MCF 10A (cell line): Measurements from ENCODE around the gene VAV2. TPM values are rescaled to one million over a fixed set of nuclear protein-coding genes. Genes with fewer than 3 reads are reported as not detected.

Experiments
- BruUV-seq: library from RNA; stranded (reverse); fragments of 400-500 nt; replicated peaks from 2 replicates; lab custom pipeline; 2021; lab: Mats Ljungman, UMichigan
- CTCF ChIA-PET: fragments of 300-600 bp; sonication (Branson Sonifier 250); formaldehyde crosslinking; extraction: SDS; loops from one replicate; lab custom pipeline; 2021; ENCODE audit warnings: antibody characterized with exemption, inconsistent platforms; lab: Yijun Ruan, JAX
- POLR2A ChIA-PET: fragments of 300-600, 350-650 bp; sonication (Branson Sonifier 250); formaldehyde crosslinking; extraction: SDS; loops from one replicate; lab custom pipeline; 2020; ENCODE audit warnings: antibody characterized with exemption, inconsistent platforms; lab: Yijun Ruan, JAX
- DNase-seq: peaks from one replicate; pipeline ENCODE4 v3.0.0-alpha.2; 2018; ENCODE audit not compliant: unreplicated experiment
- H3K27ac Mint-ChIP-seq: one replicate; pipeline ENCODE4 v1.8.0; 2022; ENCODE audit warnings: mild to moderate bottlenecking, low read depth, mixed read lengths; ENCODE audit not compliant: unreplicated experiment
- H3K27me3 Mint-ChIP-seq: one replicate; pipeline ENCODE4 v1.8.0; 2022; ENCODE audit warnings: mixed read lengths; ENCODE audit not compliant: insufficient read depth, unreplicated experiment
- H3K36me3 Mint-ChIP-seq: one replicate; pipeline ENCODE4 v1.8.0; 2022; ENCODE audit warnings: mild to moderate bottlenecking, moderate library complexity, mixed read lengths; ENCODE audit not compliant: insufficient read depth, unreplicated experiment
- H3K4me1 Mint-ChIP-seq: one replicate; pipeline ENCODE4 v1.8.0; 2022; ENCODE audit warnings: mixed read lengths; ENCODE audit not compliant: insufficient read depth, unreplicated experiment
- H3K4me3 Mint-ChIP-seq: one replicate; pipeline ENCODE4 v1.8.0; 2022; ENCODE audit warnings: mild to moderate bottlenecking, moderate library complexity, mixed read lengths; ENCODE audit not compliant: unreplicated experiment
- H3K9me3 Mint-ChIP-seq: one replicate; pipeline ENCODE4 v1.8.0; 2022; ENCODE audit warnings: mixed read lengths; ENCODE audit not compliant: unreplicated experiment
- CTCF ChIP-seq: fragments of 200-600 bp; IDR thresholded peaks from one replicate; pipeline ENCODE4 v1.8.0; 2022; ENCODE audit warnings: antibody characterized with exemption, mild to moderate bottlenecking; ENCODE audit not compliant: unreplicated experiment
- intact Hi-C: fragments of 100-400 bp; cut with micrococcal nuclease; formaldehyde crosslinking; loops from 2 replicates; pipeline ENCODE4 v1.14.1; 2022
- total RNA-seq: library from RNA; stranded (reverse); gene quantifications from 2 replicates; pipeline ENCODE4 v1.2.3, GENCODE V29; 2022

VAV2 gene
- total RNA-seq, 1 experiment from 2014 or later = 31.0 TPM

GRCh38 chr9:133771486-133772482, 220.3 kb downstream of the VAV2 start:
- intact Hi-C loops = no loop called here
- H3K36me3 Mint-ChIP-seq = peaks cover 46% of the 10 kb centered on the region
- POLR2A ChIA-PET = no interaction called here
- H3K4me3 Mint-ChIP-seq = no peak overlapping the region
- no peak for TF ChIP-seq CTCF
- CTCF ChIA-PET = interaction anchor here (0.6 to 2.0 kb wide), 4 partner anchors 9 to 48 kb away, joined by 3 to 12 read pairs (median 4); no protein-coding TSS in a partner anchor
- H3K27ac Mint-ChIP-seq = no peak overlapping the region
- peaks cover 3% of the 10 kb centered on the region for H3K9me3 Mint-ChIP-seq
- H3K27me3 Mint-ChIP-seq = no peaks in the 10 kb centered on the region
- no peak for DNase-seq
- H3K4me1 Mint-ChIP-seq = no peaks in the 10 kb centered on the region
- BruUV-seq = no TSS peak

GRCh38 chr9:133770076-133770777, 221.9 kb downstream of the VAV2 start:
- Mint-ChIP-seq H3K36me3 (peaks cover 48% of the 10 kb centered on the region), H3K4me3 (no peak overlapping the region), H3K27ac (no peak overlapping the region), H3K27me3 (no peaks in the 10 kb centered on the region), H3K9me3 (peaks cover 7% of the 10 kb centered on the region), H3K4me1 (no peaks in the 10 kb centered on the region)
- BruUV-seq = no TSS peak
- TF ChIP-seq CTCF = no peak
- intact Hi-C loops = no loop called here
- POLR2A ChIA-PET = interaction anchor here (0.7 kb wide), 1 partner anchor 265 kb away, joined by 5 read pairs; no protein-coding TSS in a partner anchor
- CTCF ChIA-PET = interaction anchor here (1.5 kb wide), 1 partner anchor 224 kb away, joined by 8 read pairs; no protein-coding TSS in a partner anchor
- no peak for DNase-seq

- Mint-ChIP-seq H3K36me3 (peaks cover 49% of the 10 kb centered on the region), H3K4me3 (no peak overlapping the region), H3K27ac (no peak overlapping the region), H3K9me3 (peaks cover 7% of the 10 kb centered on the region), H3K27me3 (no peaks in the 10 kb centered on the region), H3K4me1 (no peaks in the 10 kb centered on the region)
- BruUV-seq = no TSS peak
- ChIA-PET CTCF (interaction anchor here (1.5 kb wide), 2 partner anchors 13 to 224 kb away, joined by 7 to 8 read pairs; no protein-coding TSS in a partner anchor), POLR2A (interaction anchor here (0.6 kb wide), 1 partner anchor 768 kb away, joined by 4 read pairs; no protein-coding TSS in a partner anchor)
- no peak for TF ChIP-seq CTCF
- DNase-seq = no peak
- intact Hi-C loops = no loop called here
Measured at GRCh38 chr9:133769511-133770075, 222.5 kb downstream of the VAV2 start.
